H9 (cell line): ENCODE measurements around the gene CASP4. TPM values are rescaled to one million over a fixed set of nuclear protein-coding genes. Genes with fewer than 3 reads are reported as not detected.
A peak's percentile ranks its signal among the peaks of the same experiment; 100 is the strongest.

Experiments
- DNase-seq: peaks from one replicate; pipeline ENCODE4 v3.0.0-alpha.2; 2017
- H2AFZ ChIP-seq: one replicate; pipeline ENCODE4 v1.6.1; 2013; ENCODE audit warnings: mild to moderate bottlenecking, low read length, control low read depth, moderate library complexity
- H2AK5ac ChIP-seq: 2 replicates; pipeline ENCODE4 v1.6.1; 2013; ENCODE audit warnings: low read length, control low read depth, mixed read lengths; ENCODE audit not compliant: insufficient read length
- H2BK120ac ChIP-seq: one replicate; pipeline ENCODE4 v1.6.1; 2013; ENCODE audit warnings: low read depth, mild to moderate bottlenecking, low read length, control low read depth, inconsistent platforms; ENCODE audit not compliant: poor library complexity, severe bottlenecking
- H2BK12ac ChIP-seq: 2 replicates; pipeline ENCODE4 v1.6.1; 2013; ENCODE audit warnings: low read length, control low read depth, mixed read lengths, low read depth; ENCODE audit not compliant: insufficient read length
- H2BK15ac ChIP-seq: 2 replicates; pipeline ENCODE4 v1.6.1; 2013; ENCODE audit warnings: low read depth, low read length, control low read depth
- H2BK20ac ChIP-seq: one replicate; pipeline ENCODE4 v1.6.1; 2013; ENCODE audit warnings: low read depth, mild to moderate bottlenecking, low read length, control low read depth, inconsistent platforms; ENCODE audit not compliant: poor library complexity, severe bottlenecking
- H2BK5ac ChIP-seq: 2 replicates; pipeline ENCODE4 v1.6.1; 2013; ENCODE audit warnings: low read length, control low read depth, mixed read lengths; ENCODE audit not compliant: insufficient read length
- H3K14ac ChIP-seq: 2 replicates; pipeline ENCODE4 v1.6.1; 2013; ENCODE audit warnings: low read length, control low read depth; ENCODE audit not compliant: insufficient read depth
- H3K18ac ChIP-seq: 2 replicates; pipeline ENCODE4 v1.6.1; 2013; ENCODE audit warnings: low read depth, mild to moderate bottlenecking, mixed read lengths, low read length, control low read depth; ENCODE audit not compliant: insufficient read length
- H3K23ac ChIP-seq: 2 replicates; pipeline ENCODE4 v1.6.1; 2013; ENCODE audit warnings: low read length, control low read depth, mixed read lengths, low read depth; ENCODE audit not compliant: insufficient read length
- H3K23me2 ChIP-seq: 2 replicates; pipeline ENCODE4 v1.6.1; 2013; ENCODE audit warnings: low read depth, mild to moderate bottlenecking, mixed read lengths, low read length, control low read depth; ENCODE audit not compliant: insufficient read length, poor library complexity, severe bottlenecking
- H3K27ac ChIP-seq: 2 replicates; pipeline ENCODE4 v1.5.1; 2013; ENCODE audit warnings: low read length, control low read depth, mixed read lengths, low read depth; ENCODE audit not compliant: insufficient read length
- H3K27me3 ChIP-seq: 2 replicates; pipeline ENCODE4 v1.6.1; 2013; ENCODE audit warnings: low read length, control low read depth, inconsistent platforms; ENCODE audit not compliant: insufficient read depth
- H3K4ac ChIP-seq: 2 replicates; pipeline ENCODE4 v1.6.1; 2013; ENCODE audit warnings: low read depth, mild to moderate bottlenecking, control low read depth, inconsistent platforms, low read length, moderate library complexity
- H3K4me1 ChIP-seq: 2 replicates; pipeline ENCODE4 v1.6.1; 2013; ENCODE audit warnings: low read length, control low read depth, inconsistent platforms; ENCODE audit not compliant: insufficient read depth
- H3K4me2 ChIP-seq: 2 replicates; pipeline ENCODE4 v1.6.1; 2013; ENCODE audit warnings: low read length, control low read depth, mixed read lengths; ENCODE audit not compliant: insufficient read length, insufficient read depth
- H3K56ac ChIP-seq: 2 replicates; pipeline ENCODE4 v1.6.1; 2013; ENCODE audit warnings: low read depth, mild to moderate bottlenecking, mixed read lengths, low read length, control low read depth; ENCODE audit not compliant: insufficient read length
- H3K79me1 ChIP-seq: 2 replicates; pipeline ENCODE4 v1.6.1; 2013; ENCODE audit warnings: low read depth, mild to moderate bottlenecking, moderate library complexity, low read length, control low read depth, inconsistent platforms; ENCODE audit not compliant: insufficient read depth, poor library complexity, severe bottlenecking
- H3K79me2 ChIP-seq: 2 replicates; pipeline ENCODE4 v1.6.1; 2013; ENCODE audit warnings: low read length, control low read depth, inconsistent platforms; ENCODE audit not compliant: insufficient read depth
- H3K9ac ChIP-seq: 2 replicates; pipeline ENCODE4 v1.6.1; 2013; ENCODE audit warnings: low read length, control low read depth, mixed read lengths; ENCODE audit not compliant: insufficient read length; ENCODE audit errors: extremely low read depth
- H3K9me3 ChIP-seq: one replicate; pipeline ENCODE4 v1.6.1; 2013; ENCODE audit warnings: low read depth, low read length, inconsistent platforms; ENCODE audit not compliant: control insufficient read depth
- H3T11ph ChIP-seq: one replicate; pipeline ENCODE4 v1.6.1; 2013; ENCODE audit warnings: mild to moderate bottlenecking, low read length, control low read depth, inconsistent platforms
- H4K20me1 ChIP-seq: one replicate; pipeline ENCODE4 v1.6.1; 2013; ENCODE audit not compliant: control insufficient read depth, insufficient read length, insufficient read depth
- H4K5ac ChIP-seq: 2 replicates; pipeline ENCODE4 v1.6.1; 2013; ENCODE audit warnings: low read depth, mild to moderate bottlenecking, mixed read lengths, low read length, control low read depth; ENCODE audit not compliant: insufficient read length
- H4K8ac ChIP-seq: replicated peaks from 2 replicates; pipeline ENCODE4 v1.6.1; 2013; ENCODE audit warnings: low read length, control low read depth, mixed read lengths, low read depth; ENCODE audit not compliant: insufficient read length
- H4K91ac ChIP-seq: 2 replicates; pipeline ENCODE4 v1.6.1; 2013; ENCODE audit warnings: low read depth, mild to moderate bottlenecking, moderate library complexity, mixed read lengths, low read length, control low read depth; ENCODE audit not compliant: insufficient read length
- H3K27ac Mint-ChIP-seq, 3 experiments: 2 replicates in 2 of 3; 3 replicates in 1 of 3; pipeline ENCODE4 v1.8.0; 2020 to 2021; ENCODE audit warnings: mixed read lengths in 3 of 3, mild to moderate bottlenecking in 1 of 3, moderate library complexity in 1 of 3
- H3K27me3 Mint-ChIP-seq: 2 replicates; pipeline ENCODE4 v1.8.0; 2021; ENCODE audit warnings: low read depth, mild to moderate bottlenecking, moderate library complexity, mixed read lengths
- H3K36me3 Mint-ChIP-seq, 3 experiments: 2 replicates in 2 of 3; 3 replicates in 1 of 3; pipeline ENCODE4 v1.8.0; 2020 to 2021; ENCODE audit warnings: low read depth in 3 of 3, mixed read lengths in 3 of 3; ENCODE audit not compliant: insufficient read depth in 1 of 3
- H3K4me1 Mint-ChIP-seq, 2 experiments: 2 replicates each; pipeline ENCODE4 v1.8.0; 2020; ENCODE audit warnings: mixed read lengths in 2 of 2
- H3K4me3 Mint-ChIP-seq, 2 experiments: 2 replicates in 1 of 2; 3 replicates in 1 of 2; pipeline ENCODE4 v1.8.0; 2020 to 2021; ENCODE audit warnings: mild to moderate bottlenecking in 2 of 2, mixed read lengths in 2 of 2, moderate library complexity in 1 of 2
- H3K9me3 Mint-ChIP-seq, 2 experiments: 2 replicates in 1 of 2; 3 replicates in 1 of 2; pipeline ENCODE4 v1.8.0; 2020; ENCODE audit warnings: mild to moderate bottlenecking in 2 of 2, mixed read lengths in 2 of 2, moderate library complexity in 1 of 2
- WGBS: extraction: QIAGEN DNeasy Blood & Tissue Kit; methylation state at CpG from one replicate; pipeline ENCODE4 v1.1.7; 2013; ENCODE audit warnings: missing lambda C conversion rate, low lambda C conversion rate, mixed read lengths; ENCODE audit not compliant: insufficient read length; ENCODE audit errors: extremely low coverage; 5-methylcytosine and 5-hydroxymethylcytosine counted together
- total RNA-seq: library from RNA; stranded (reverse); gene quantifications from 2 replicates; pipeline ENCODE4 v1.2.1, GENCODE V29; 2021
- TF ChIP-seq, protein P1 (sequence below): fragments of 200-600 bp; sonication (generic); conservative IDR thresholded peaks from 3 replicates; pipeline ENCODE4 v1.8.0; 2021; ENCODE audit warnings: antibody characterized with exemption, mild to moderate bottlenecking

CASP4 gene
- total RNA-seq, 1 experiment from 2014 or later, result not detected

DNA sequence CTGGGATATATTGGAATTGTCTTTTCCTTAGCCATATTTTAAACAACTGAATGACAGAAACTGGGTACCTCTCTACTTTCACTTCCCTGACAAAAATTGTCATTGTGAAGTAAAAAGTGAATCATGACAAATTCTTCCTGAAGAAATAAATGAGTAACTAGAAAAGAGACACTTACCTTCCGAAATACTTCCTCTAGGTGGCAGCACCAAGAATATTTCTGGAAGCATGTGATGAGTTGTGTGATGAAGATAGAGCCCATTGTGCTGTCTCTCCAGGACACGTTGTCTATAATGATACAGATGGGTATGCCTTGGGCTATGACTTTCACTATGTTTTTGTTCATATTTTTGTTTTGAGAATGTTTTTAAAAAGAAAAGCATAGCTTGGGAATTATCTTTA lies 21.5 kb downstream of the CASP4 start:
- Histone ChIP-seq H3K9me3 (no peaks in the 10 kb centered on the region), H3K23ac (no peak overlapping the region), H3K4ac (no peak overlapping the region), H2BK120ac (no peak overlapping the region), H3K79me2 (no peaks in the 10 kb centered on the region), H3K27me3 (no peaks in the 10 kb centered on the region), H2AFZ (no peak overlapping the region), H3K23me2 (no peaks in the 10 kb centered on the region), H4K91ac (no peak overlapping the region), H3K4me2 (no peak overlapping the region), H2BK15ac (no peak overlapping the region), H2BK12ac (no peak overlapping the region), H2BK20ac (no peak overlapping the region), H2BK5ac (no peak overlapping the region), H3K9ac (no peak overlapping the region), H3K4me1 (no peaks in the 10 kb centered on the region), H4K20me1 (no peaks in the 10 kb centered on the region), H3K27ac (no peak overlapping the region), H3K56ac (no peak overlapping the region), H3K14ac (no peak overlapping the region), H2AK5ac (no peak overlapping the region), H4K8ac (no peak overlapping the region), H3K18ac (no peak overlapping the region), H3T11ph (no peak overlapping the region), H3K79me1 (no peaks in the 10 kb centered on the region), H4K5ac (no peak overlapping the region)
- Mint-ChIP-seq H3K27ac (no peak overlapping the region), H3K36me3 (no peaks in the 10 kb centered on the region), H3K4me1 (no peaks in the 10 kb centered on the region), H3K27me3 (no peaks in the 10 kb centered on the region), H3K4me3 (no peak overlapping the region), H3K9me3 (no peaks in the 10 kb centered on the region; a peak in 1 of 5 replicates)
- DNase-seq, result no peak
- TF ChIP-seq, protein P1, sequence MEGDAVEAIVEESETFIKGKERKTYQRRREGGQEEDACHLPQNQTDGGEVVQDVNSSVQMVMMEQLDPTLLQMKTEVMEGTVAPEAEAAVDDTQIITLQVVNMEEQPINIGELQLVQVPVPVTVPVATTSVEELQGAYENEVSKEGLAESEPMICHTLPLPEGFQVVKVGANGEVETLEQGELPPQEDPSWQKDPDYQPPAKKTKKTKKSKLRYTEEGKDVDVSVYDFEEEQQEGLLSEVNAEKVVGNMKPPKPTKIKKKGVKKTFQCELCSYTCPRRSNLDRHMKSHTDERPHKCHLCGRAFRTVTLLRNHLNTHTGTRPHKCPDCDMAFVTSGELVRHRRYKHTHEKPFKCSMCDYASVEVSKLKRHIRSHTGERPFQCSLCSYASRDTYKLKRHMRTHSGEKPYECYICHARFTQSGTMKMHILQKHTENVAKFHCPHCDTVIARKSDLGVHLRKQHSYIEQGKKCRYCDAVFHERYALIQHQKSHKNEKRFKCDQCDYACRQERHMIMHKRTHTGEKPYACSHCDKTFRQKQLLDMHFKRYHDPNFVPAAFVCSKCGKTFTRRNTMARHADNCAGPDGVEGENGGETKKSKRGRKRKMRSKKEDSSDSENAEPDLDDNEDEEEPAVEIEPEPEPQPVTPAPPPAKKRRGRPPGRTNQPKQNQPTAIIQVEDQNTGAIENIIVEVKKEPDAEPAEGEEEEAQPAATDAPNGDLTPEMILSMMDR, result peak; percentile 73
- WGBS, result no CpG with 5 or more reads among the region's 2 CpGs
